CD4-positive, alpha-beta T cell treated with Interleukin-6 at 100 ng/mL for 8 hours (primary cell): Measurements from ENCODE around the gene WSB1.

ENCODE experiments used
- DNase-seq: peaks from one replicate; pipeline ENCODE4 v3.0.0-alpha.2; 2020; ENCODE audit warnings: mixed read lengths, low spot score

The WSB1 gene

GRCh38 chr17:27339198-27339835 is 45.4 kb downstream of the WSB1 start:
- DNase-seq: no peak

- DNase-seq: no peak
Measured at GRCh38 chr17:27339836-27340550, 46.1 kb downstream of the WSB1 start.

- DNase-seq: no peak
Measured at GRCh38 chr17:27340575-27340974, 46.7 kb downstream of the WSB1 start.

DNA sequence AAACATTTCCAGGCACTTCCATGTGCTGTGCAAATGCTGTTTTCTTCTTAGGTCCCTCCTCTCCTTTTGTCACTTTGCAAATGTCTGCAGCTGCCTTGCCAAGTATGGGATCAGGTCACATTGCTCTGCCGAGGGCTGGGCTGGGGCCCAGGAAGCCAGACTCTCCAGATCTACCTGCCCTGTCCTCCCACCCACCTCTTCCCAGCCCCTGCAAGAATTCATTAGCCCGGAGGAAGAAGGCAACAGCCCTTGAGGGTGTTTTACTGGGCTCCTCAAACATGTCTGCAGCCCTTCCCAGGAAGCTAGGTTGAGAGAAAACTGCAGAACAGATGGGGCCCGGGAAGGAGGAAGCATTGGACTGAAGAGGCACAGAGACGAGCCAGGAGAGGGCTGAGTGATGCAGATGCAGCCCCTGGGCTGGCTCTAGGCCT is 47.1 kb downstream of the WSB1 start:
- no peak for DNase-seq

DNA sequence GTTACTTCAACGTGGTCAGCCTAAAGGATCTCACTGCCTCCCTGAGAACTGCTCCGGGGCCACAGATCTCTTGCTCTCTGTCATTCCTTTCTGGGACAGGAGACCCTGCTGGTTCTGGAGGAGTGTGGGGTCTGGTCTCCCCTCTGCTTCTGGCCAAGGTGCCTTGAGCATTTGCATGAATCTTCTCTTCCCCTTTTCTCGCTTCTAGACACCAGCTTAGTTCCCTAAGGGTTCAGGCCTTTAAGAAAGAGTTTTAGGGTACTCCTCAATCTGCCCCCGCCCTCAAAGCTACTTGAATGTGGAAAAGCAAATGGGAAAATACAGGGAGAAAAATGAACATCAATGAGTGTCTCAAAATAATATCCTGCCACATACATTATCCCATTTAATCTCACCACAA is 48.1 kb downstream of the WSB1 start:
- no peak for DNase-seq

DNA sequence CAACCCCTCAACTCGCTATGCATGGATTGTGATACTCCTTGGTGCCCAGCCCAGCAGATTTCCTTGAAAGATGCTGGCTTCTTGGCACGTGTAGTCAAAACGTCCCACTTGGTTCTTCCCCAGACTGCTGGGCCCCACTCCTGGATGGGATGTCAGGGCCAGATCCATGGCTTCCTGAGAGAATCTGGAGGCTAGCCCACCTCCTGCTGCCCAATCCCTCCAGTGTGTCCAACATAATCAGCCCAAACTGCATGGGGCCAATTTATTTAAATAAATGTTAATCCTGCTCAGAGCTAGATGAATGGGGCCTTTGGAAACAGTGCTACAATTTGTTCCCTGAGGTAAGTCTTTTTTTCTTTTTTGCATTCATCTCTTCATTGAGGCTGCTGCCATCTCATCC is 49.4 kb downstream of the WSB1 start:
- DNase-seq: no peak

DNA sequence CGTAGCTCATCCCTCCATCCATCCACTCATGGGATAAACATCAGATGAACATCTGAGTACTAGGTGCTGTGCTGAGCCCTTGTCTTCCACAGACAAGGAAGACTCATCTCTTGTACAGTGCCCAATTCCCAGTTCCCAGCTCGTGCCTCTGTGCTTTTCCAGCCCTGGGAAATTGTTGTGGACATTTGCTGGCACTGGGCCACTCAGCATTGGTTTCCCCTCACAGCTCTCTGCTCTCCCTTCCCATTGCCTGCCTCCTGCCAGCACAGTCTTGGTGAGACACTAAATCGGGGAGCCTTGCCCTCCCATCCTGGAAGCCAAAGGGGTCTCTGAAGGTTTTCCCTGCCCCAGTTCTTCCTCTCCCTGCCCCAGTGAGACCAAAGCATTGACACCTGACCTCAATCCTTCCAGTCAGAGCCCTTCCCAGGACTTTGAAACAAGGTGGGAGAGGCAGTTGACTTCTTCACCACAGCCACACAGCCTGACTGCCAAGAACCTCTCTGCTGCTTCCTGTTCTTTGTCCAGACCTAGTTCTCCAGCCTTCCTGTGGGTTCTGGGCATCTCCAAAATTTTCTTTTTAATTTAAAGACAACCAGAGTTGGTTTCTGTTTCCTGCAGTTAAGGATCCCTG is 50.2 kb downstream of the WSB1 start:
- no peak for DNase-seq

DNA sequence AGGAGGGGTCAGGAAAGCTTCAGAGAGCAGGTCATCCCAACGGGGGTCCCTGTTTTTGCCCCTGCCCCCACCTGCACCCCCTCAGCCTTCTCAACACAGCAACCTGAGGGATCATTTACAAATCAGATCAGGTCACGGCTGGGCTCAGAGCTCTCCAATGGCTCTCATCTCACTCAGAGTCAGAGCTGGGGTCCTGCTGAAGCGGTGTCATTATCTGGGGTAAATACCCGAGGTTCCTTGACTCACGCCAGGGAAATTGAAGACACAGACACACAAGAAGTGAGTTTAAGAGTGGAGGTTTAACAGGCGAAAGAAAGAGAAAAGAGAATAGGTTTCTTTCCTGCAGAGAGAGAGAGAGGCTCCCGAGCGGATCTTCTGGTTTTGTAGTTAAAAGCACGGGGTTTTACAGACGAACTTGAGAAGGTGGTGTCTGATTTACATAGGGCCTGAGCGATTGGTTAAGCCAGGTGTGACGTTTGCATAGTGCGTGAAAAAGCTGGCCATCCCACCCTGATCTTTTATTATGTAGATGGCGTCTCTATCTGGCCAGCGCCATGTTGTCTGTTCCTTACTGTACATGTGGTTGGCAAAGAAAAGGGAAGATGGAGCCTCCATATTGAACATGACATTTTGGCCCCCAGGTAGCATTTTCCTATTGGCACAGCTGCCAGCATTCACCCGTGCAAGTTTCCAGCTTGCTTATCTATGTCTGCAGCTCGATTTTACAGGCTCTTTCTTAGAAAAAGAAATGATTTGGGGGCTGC is 51.4 kb downstream of the WSB1 start:
- DNase-seq: no peak

GRCh38 chr17:27346228-27346899 is 52.5 kb downstream of the WSB1 start:
- DNase-seq: no peak

- DNase-seq: no peak
Measured at GRCh38 chr17:27348196-27348595, 54.3 kb downstream of the WSB1 start.

DNA sequence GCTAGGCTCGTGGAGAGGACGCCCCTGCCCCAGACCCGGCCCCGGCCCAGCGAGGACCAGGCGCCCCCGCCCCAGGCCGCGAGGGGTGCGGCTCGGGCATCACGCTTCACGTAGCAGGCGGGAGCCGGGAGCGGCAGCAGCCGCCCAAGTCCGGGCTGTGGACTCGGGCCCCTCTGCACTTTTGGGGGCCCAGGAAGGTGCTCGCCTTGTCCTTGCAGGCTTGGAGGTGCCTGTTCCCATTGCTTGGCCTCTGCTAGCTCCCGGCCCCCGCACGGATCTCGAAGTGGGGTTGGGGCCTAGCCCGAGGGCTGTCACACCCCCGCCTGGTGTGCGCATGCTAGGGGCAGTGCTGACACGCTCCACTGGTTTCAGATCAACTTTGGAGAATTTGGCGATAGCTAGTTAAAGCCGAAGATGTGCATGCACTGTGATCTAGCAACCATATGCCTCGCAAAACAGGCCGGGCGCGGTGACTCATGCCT is 55.7 kb downstream of the WSB1 start:
- no peak for DNase-seq

DNA sequence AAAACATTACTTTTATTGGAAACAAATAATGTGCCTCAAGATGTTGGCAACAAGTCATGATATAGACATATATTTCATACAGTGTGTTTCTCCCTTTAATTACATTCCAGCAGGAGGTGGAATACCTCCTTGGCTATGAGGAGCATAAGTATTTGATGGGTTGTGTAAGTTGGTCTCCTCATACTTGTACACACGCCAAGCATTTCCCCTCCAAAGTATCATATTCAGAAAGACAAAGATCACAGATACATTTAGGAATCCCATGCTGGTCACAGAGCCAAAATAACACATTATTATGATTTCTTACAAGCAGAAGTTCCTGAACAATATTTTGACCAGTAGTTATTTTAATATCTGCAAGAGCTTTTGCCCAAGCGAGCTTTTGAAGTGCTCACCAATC is 57.8 kb downstream of the WSB1 start:
- no peak for DNase-seq

DNA sequence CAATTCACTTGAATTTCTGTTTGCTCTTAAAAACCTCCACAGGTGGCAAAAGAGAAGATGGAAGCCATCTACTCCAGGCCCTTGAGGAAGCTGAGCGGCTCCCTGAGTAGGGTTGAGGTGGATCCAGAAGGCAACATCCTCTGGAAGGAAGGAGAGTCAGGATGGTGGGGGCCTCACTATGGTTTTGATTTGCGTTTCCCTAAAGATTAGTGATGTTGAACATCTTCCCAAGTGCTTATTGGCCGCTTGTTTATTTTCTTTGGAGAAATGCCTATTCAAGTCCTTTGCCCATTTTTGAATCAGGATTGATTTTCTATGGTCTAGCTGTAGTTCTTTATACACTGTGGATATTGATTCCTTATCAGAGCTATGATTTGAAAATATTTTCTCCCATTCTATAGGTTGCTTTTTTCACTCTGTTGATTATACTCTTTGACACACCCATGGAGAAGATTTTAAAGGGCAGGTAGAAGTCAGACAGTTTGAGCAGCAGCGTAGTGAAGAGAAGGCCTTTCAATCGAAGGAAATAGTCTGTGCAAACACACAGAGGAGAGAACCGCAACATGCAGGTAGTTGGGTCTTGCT is 58.6 kb downstream of the WSB1 start:
- DNase-seq: no peak

- DNase-seq: no peak
Measured at GRCh38 chr17:27353033-27353460, 59.1 kb downstream of the WSB1 start.

GRCh38 chr17:27353461-27354050 is 59.6 kb downstream of the WSB1 start:
- peak; percentile 84 for DNase-seq

DNA sequence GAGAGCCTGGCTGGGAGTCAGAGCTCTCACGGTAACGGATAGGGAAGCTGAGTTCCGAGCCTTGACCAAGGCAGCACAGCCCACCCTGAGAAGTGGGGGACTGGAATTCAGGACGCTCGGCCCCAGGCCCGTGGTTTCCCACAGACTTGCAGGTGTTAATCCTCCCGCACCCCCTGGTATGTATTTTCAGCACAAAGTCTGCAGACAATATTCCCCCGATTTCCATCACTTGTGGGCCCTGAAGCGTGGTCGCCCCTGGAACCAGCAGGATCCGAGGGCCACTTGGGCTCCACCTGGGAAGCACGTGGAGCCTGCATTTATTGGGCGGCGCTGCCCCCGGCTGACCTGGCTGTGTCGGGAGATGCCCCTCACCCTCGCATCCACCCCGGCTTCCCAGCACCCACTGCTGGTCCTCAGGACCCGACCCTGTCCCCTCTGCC is 60.2 kb downstream of the WSB1 start:
- DNase-seq: no peak

- DNase-seq: no peak
Measured at GRCh38 chr17:27354491-27355081, 60.7 kb downstream of the WSB1 start.

- DNase-seq: no peak
Measured at GRCh38 chr17:27355419-27355818, 61.5 kb downstream of the WSB1 start.

- no peak for DNase-seq
Measured at GRCh38 chr17:27356091-27356705, 62.3 kb downstream of the WSB1 start.

GRCh38 chr17:27357236-27357635 is 63.3 kb downstream of the WSB1 start:
- DNase-seq: no peak
